Body of pancreas (tissue), 4 donors: ENCODE data around the gene FAIM. TPM values are rescaled to one million over a fixed set of nuclear protein-coding genes. Genes with fewer than 3 reads are reported as not detected.

ENCODE experiments used
- ATAC-seq: fragments of 150-250 bp; one replicate; pipeline ENCODE4 v1.9.1; 2016
- DNase-seq, 4 donors: peaks; one replicate each; pipeline ENCODE4 v3.0.0-alpha.2; 2019
- H3K27ac ChIP-seq, 4 donors: fragments of 200-600 bp; sonication (generic); 1 replicate in 3 of 4; 2 replicates in 1 of 4; pipeline versions ENCODE4 v1.5.1 to v1.6.1; 2016 to 2019; ENCODE audit warnings: mild to moderate bottlenecking in 1 of 4, mixed read lengths in 1 of 4, moderate library complexity in 1 of 4
- H3K27me3 ChIP-seq, 2 donors: fragments of 200-600 bp; sonication (generic); one replicate each; pipeline ENCODE4 v1.6.0; 2016; ENCODE audit warnings: mild to moderate bottlenecking in 1 of 2
- H3K36me3 ChIP-seq, 2 donors: fragments of 200-600 bp; sonication (generic); replicated peaks in 1 of 2; 2 replicates each; pipeline ENCODE4 v1.5.1; 2016; ENCODE audit warnings: low read depth in 2 of 2; ENCODE audit not compliant: insufficient read depth in 1 of 2
- H3K4me1 ChIP-seq: fragments of 200-600 bp; sonication (generic); one replicate; pipeline ENCODE4 v1.6.0; 2016
- H3K4me3 ChIP-seq, 2 donors: fragments of 200-600 bp; sonication (generic); 1 replicate in 1 of 2; 2 replicates in 1 of 2; pipeline ENCODE4 v1.5.1; 2016 to 2019
- H3K9me3 ChIP-seq, 3 donors: fragments of 200-600 bp; sonication (generic); 1 replicate in 2 of 3; 2 replicates in 1 of 3; pipeline ENCODE4 v1.5.1; 2016
- CTCF ChIP-seq, 7 experiments: fragments of 450-650 bp in 4 of 7; fragments of 200-600 bp in 3 of 7; sonication (generic) in 3 of 7; IDR thresholded peaks; one replicate each; pipeline ENCODE4 v1.5.1; 2016 to 2019; ENCODE audit warnings: antibody characterized with exemption in 7 of 7
- POLR2A ChIP-seq, 3 donors: fragments of 450-650 bp; IDR thresholded peaks; one replicate each; pipeline ENCODE4 v1.6.1; 2016; ENCODE audit warnings: antibody characterized with exemption in 3 of 3, mild to moderate bottlenecking in 2 of 3
- WGBS, 2 donors: methylation state at CpG; one replicate each; pipeline ENCODE4 v1.1.5; 2017; 5-methylcytosine and 5-hydroxymethylcytosine counted together
- intact Hi-C: fragments of 100-400 bp; cut with DNase I; formaldehyde crosslinking; loops from one replicate; pipeline ENCODE4 v1.15.1; 2023
- total RNA-seq, 2 donors: library from RNA; depleted of rRNA; stranded (reverse); fragments of >200 nt; gene quantifications; one replicate each; pipeline ENCODE4 v1.1.0, GENCODE V29; 2016

Gene FAIM
- total RNA-seq, 2 donors from 2014 or later = 29.3 to 34.0 TPM

GRCh38 chr3:138624518-138624917 lies 15.9 kb downstream of the FAIM start:
- TF ChIP-seq CTCF (IDR thresholded peaks at IDR 0.05) (no peak), POLR2A (IDR thresholded peaks at IDR 0.05) (no peak)
- Histone ChIP-seq H3K4me3 (no peak overlapping the region), H3K27ac (no peak overlapping the region), H3K27me3 (no peaks in the 10 kb centered on the region), H3K9me3 (no peaks in the 10 kb centered on the region), H3K4me1 (peaks cover 4% of the 10 kb centered on the region), H3K36me3 (peaks cover 0 to 2% of the 10 kb centered on the region in 2 donors)
- ATAC-seq = no peak
- DNase-seq = no peak
- intact Hi-C loops = no loop called here

- Histone ChIP-seq H3K27me3 (no peaks in the 10 kb centered on the region), H3K36me3 (peaks cover 0 to 4% of the 10 kb centered on the region in 2 donors), H3K4me1 (peaks cover 4% of the 10 kb centered on the region), H3K4me3 (no peak overlapping the region), H3K9me3 (no peaks in the 10 kb centered on the region), H3K27ac (no peak overlapping the region)
- DNase-seq (no peak), ATAC-seq (no peak)
- intact Hi-C loops = no loop called here
- TF ChIP-seq POLR2A (IDR thresholded peaks at IDR 0.05) (no peak), CTCF (IDR thresholded peaks at IDR 0.05) (no peak)
- 87 to 91% methylated on average over 3 of the region's 3 CpGs for WGBS, 2 donors
Measured at GRCh38 chr3:138625707-138626365, 17.3 kb downstream of the FAIM start.

- TF ChIP-seq POLR2A (IDR thresholded peaks at IDR 0.05) (no peak), CTCF (IDR thresholded peaks at IDR 0.05) (no peak)
- DNase-seq = no peak
- no peak for ATAC-seq
- no peak overlapping the region for H3K4me3 ChIP-seq
- peaks cover 0 to 4% of the 10 kb centered on the region in 2 donors for H3K36me3 ChIP-seq
- H3K27ac ChIP-seq = no peak overlapping the region
- H3K27me3 ChIP-seq = no peaks in the 10 kb centered on the region
- no peaks in the 10 kb centered on the region for H3K9me3 ChIP-seq
- peaks cover 4% of the 10 kb centered on the region for H3K4me1 ChIP-seq
- intact Hi-C loops = no loop called here
- WGBS, 2 donors = 83 to 86% methylated on average over 6 of the region's 6 CpGs
Measured at GRCh38 chr3:138629526-138629925, 21.0 kb downstream of the FAIM start.

- 88 to 90% methylated on average over 2 of the region's 2 CpGs for WGBS, 2 donors
- TF ChIP-seq POLR2A (IDR thresholded peaks at IDR 0.05) (no peak), CTCF (IDR thresholded peaks at IDR 0.05) (no peak)
- Histone ChIP-seq H3K36me3 (peaks cover 0 to 2% of the 10 kb centered on the region in 2 donors), H3K4me3 (no peak overlapping the region), H3K9me3 (peaks cover 0 to 6% (median 0%) of the 10 kb centered on the region in 3 donors), H3K27ac (no peak overlapping the region), H3K4me1 (no peaks in the 10 kb centered on the region), H3K27me3 (no peaks in the 10 kb centered on the region)
- intact Hi-C loops = no loop called here
- DNase-seq (no peak), ATAC-seq (no peak)
Measured at GRCh38 chr3:138638641-138639040, 30.1 kb downstream of the FAIM start.

- intact Hi-C loops = no loop called here
- Histone ChIP-seq H3K4me1 (no peaks in the 10 kb centered on the region), H3K9me3 (peaks cover 0 to 7% (median 0%) of the 10 kb centered on the region in 3 donors), H3K4me3 (no peak overlapping the region), H3K27me3 (no peaks in the 10 kb centered on the region), H3K36me3 (peaks cover 0 to 2% of the 10 kb centered on the region in 2 donors), H3K27ac (no peak overlapping the region)
- DNase-seq = no peak
- no peak for ATAC-seq
- no peak for TF ChIP-seq CTCF (IDR thresholded peaks at IDR 0.05)
- WGBS, 2 donors = 49 to 55% methylated on average over 4 of the region's 4 CpGs
Measured at GRCh38 chr3:138640537-138640936, 32.0 kb downstream of the FAIM start.
